ENCODE results near the gene EPN3. TPM values are rescaled to one million over a fixed set of nuclear protein-coding genes. Genes with fewer than 3 reads are reported as not detected.
A peak's percentile ranks its signal among the peaks of the same experiment; 100 is the strongest.

EPN3 gene
- polyA plus RNA-seq, 1 donor: 3.3 TPM

GRCh38 chr17:50549256-50549941, 16.9 kb downstream of the EPN3 start:
- WGBS (ENCODE audit: insufficient coverage, low lambda C conversion rate): no CpG with 5 or more reads among the region's 19 CpGs
- no peak overlapping the region for H3K4me3 ChIP-seq (ENCODE audit: low read length)
- H3K27ac ChIP-seq (ENCODE audit: low read length): no peak overlapping the region
- peaks cover 35% of the 10 kb centered on the region for H3K36me3 ChIP-seq (ENCODE audit: control insufficient read depth, insufficient read depth, low read length)
- no peaks in the 10 kb centered on the region for H3K27me3 ChIP-seq (ENCODE audit: control insufficient read depth, insufficient read depth, low read length)
- H3K4me1 ChIP-seq (ENCODE audit: control insufficient read depth, insufficient read depth, low read length): peaks cover 14% of the 10 kb centered on the region
- no peak for DNase-seq
- H3K9me3 ChIP-seq (ENCODE audit: control insufficient read depth, low read depth, low read length): no peaks in the 10 kb centered on the region

- H3K36me3 ChIP-seq (ENCODE audit: control insufficient read depth, insufficient read depth, low read length): peaks cover 35% of the 10 kb centered on the region
- peaks cover 14% of the 10 kb centered on the region for H3K4me1 ChIP-seq (ENCODE audit: control insufficient read depth, insufficient read depth, low read length)
- no peak for DNase-seq
- no peak overlapping the region for H3K27ac ChIP-seq (ENCODE audit: low read length)
- H3K9me3 ChIP-seq (ENCODE audit: control insufficient read depth, low read depth, low read length): no peaks in the 10 kb centered on the region
- no peaks in the 10 kb centered on the region for H3K27me3 ChIP-seq (ENCODE audit: control insufficient read depth, insufficient read depth, low read length)
- WGBS (ENCODE audit: insufficient coverage, low lambda C conversion rate): no CpG with 5 or more reads among the region's 11 CpGs
- H3K4me3 ChIP-seq (ENCODE audit: low read length): no peak overlapping the region
Observed at GRCh38 chr17:50549969-50550368, 17.4 kb downstream of the EPN3 start.

GRCh38 chr17:50550661-50551432, 18.3 kb downstream of the EPN3 start:
- peaks cover 14% of the 10 kb centered on the region for H3K4me1 ChIP-seq (ENCODE audit: control insufficient read depth, insufficient read depth, low read length)
- no CpG with 5 or more reads among the region's 32 CpGs for WGBS (ENCODE audit: insufficient coverage, low lambda C conversion rate)
- no peak overlapping the region for H3K27ac ChIP-seq (ENCODE audit: low read length)
- peak; percentile 81 to 88 for DNase-seq
- peaks cover 43% of the 10 kb centered on the region for H3K36me3 ChIP-seq (ENCODE audit: control insufficient read depth, insufficient read depth, low read length)
- H3K4me3 ChIP-seq (ENCODE audit: low read length): no peak overlapping the region
- no peaks in the 10 kb centered on the region for H3K9me3 ChIP-seq (ENCODE audit: control insufficient read depth, low read depth, low read length)
- no peaks in the 10 kb centered on the region for H3K27me3 ChIP-seq (ENCODE audit: control insufficient read depth, insufficient read depth, low read length)

DNA sequence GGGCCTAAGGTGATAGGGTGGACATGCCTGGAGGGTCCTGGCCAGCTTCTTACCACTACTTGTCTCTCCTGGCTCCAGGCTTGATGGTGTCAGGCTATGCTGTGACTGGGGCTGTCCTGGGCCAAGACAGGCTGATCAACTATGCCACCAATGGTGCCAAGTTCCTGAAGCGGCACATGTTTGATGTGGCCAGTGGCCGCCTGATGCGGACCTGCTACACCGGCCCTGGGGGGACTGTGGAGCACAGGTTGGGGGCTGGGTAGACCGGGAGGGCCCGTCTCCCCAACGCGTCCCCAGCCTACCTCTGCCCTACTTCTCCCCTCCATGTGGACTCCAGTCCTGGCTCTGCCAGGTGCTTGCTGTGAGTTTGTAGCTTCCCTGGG, 18.9 kb downstream of the EPN3 start:
- no peak overlapping the region for H3K4me3 ChIP-seq (ENCODE audit: low read length)
- no peaks in the 10 kb centered on the region for H3K9me3 ChIP-seq (ENCODE audit: control insufficient read depth, low read depth, low read length)
- no peak for DNase-seq
- H3K36me3 ChIP-seq (ENCODE audit: control insufficient read depth, insufficient read depth, low read length): peaks cover 44% of the 10 kb centered on the region
- WGBS (ENCODE audit: insufficient coverage, low lambda C conversion rate): no CpG with 5 or more reads among the region's 8 CpGs
- H3K27me3 ChIP-seq (ENCODE audit: control insufficient read depth, insufficient read depth, low read length): no peaks in the 10 kb centered on the region
- H3K27ac ChIP-seq (ENCODE audit: low read length): no peak overlapping the region
- peaks cover 14% of the 10 kb centered on the region for H3K4me1 ChIP-seq (ENCODE audit: control insufficient read depth, insufficient read depth, low read length)

DNA sequence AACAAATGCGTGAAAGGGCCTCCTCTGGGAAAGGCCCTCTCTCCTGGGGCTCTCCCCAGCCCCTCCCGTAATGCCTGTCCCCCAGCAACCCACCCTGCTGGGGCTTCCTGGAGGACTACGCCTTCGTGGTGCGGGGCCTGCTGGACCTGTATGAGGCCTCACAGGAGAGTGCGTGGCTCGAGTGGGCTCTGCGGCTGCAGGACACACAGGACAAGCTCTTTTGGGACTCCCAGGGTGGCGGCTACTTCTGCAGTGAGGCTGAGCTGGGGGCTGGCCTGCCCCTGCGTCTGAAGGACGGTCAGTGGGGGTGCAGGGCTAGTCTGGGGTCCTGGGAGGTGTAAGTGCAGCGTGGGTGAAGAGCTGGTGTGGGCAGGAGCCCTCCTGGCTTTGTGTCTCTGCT, 19.3 kb downstream of the EPN3 start:
- Histone ChIP-seq H3K27ac (ENCODE audit: low read length) (no peak overlapping the region), H3K36me3 (ENCODE audit: control insufficient read depth, insufficient read depth, low read length) (peaks cover 44% of the 10 kb centered on the region), H3K4me1 (ENCODE audit: control insufficient read depth, insufficient read depth, low read length) (peaks cover 14% of the 10 kb centered on the region), H3K4me3 (ENCODE audit: low read length) (no peak overlapping the region), H3K9me3 (ENCODE audit: control insufficient read depth, low read depth, low read length) (no peaks in the 10 kb centered on the region), H3K27me3 (ENCODE audit: control insufficient read depth, insufficient read depth, low read length) (no peaks in the 10 kb centered on the region)
- WGBS (ENCODE audit: insufficient coverage, low lambda C conversion rate): no CpG with 5 or more reads among the region's 12 CpGs
- no peak for DNase-seq

GRCh38 chr17:50554201-50554600, 21.7 kb downstream of the EPN3 start:
- no peak for DNase-seq
- Histone ChIP-seq H3K4me1 (ENCODE audit: control insufficient read depth, insufficient read depth, low read length) (peaks cover 10% of the 10 kb centered on the region), H3K36me3 (ENCODE audit: control insufficient read depth, insufficient read depth, low read length) (peaks cover 41% of the 10 kb centered on the region), H3K27me3 (ENCODE audit: control insufficient read depth, insufficient read depth, low read length) (peaks cover 18% of the 10 kb centered on the region), H3K27ac (ENCODE audit: low read length) (no peak overlapping the region), H3K4me3 (ENCODE audit: low read length) (no peak overlapping the region), H3K9me3 (ENCODE audit: control insufficient read depth, low read depth, low read length) (peaks cover 4% of the 10 kb centered on the region)
- WGBS (ENCODE audit: insufficient coverage, low lambda C conversion rate): no CpG with 5 or more reads among the region's 17 CpGs

- WGBS (ENCODE audit: insufficient coverage, low lambda C conversion rate): no CpG with 5 or more reads among the region's 5 CpGs
- H3K27me3 ChIP-seq (ENCODE audit: control insufficient read depth, insufficient read depth, low read length): peaks cover 40% of the 10 kb centered on the region
- H3K4me3 ChIP-seq (ENCODE audit: low read length): no peak overlapping the region
- peaks cover 18% of the 10 kb centered on the region for H3K36me3 ChIP-seq (ENCODE audit: control insufficient read depth, insufficient read depth, low read length)
- H3K4me1 ChIP-seq (ENCODE audit: control insufficient read depth, insufficient read depth, low read length): peaks cover 19% of the 10 kb centered on the region
- no peak for DNase-seq
- peaks cover 6% of the 10 kb centered on the region for H3K9me3 ChIP-seq (ENCODE audit: control insufficient read depth, low read depth, low read length)
- H3K27ac ChIP-seq (ENCODE audit: low read length): no peak overlapping the region
Observed at GRCh38 chr17:50556803-50557202, 24.3 kb downstream of the EPN3 start.

DNA sequence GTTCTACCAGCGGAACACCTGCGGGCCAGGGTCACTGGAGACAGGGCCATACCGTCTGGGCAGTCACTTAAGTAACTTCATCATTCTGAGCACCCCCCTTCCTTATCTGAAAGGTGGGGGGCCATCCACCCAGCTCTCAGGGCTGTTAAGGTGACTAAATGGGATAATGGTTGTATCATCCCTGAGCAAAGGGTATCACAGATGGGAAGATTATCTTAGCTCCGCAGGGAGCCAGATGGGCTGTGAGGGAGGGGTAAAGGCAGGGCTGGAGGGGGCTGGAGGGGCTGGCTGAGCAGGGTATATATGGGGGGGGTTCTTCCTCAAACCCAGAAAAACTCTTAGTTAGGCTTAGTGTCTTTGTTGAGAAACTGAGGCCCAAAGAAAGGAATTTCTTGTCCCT, 25.1 kb downstream of the EPN3 start:
- DNase-seq: no peak
- Histone ChIP-seq H3K4me3 (ENCODE audit: low read length) (no peak overlapping the region), H3K9me3 (ENCODE audit: control insufficient read depth, low read depth, low read length) (peaks cover 6% of the 10 kb centered on the region), H3K27me3 (ENCODE audit: control insufficient read depth, insufficient read depth, low read length) (peaks cover 49% of the 10 kb centered on the region), H3K27ac (ENCODE audit: low read length) (no peak overlapping the region), H3K36me3 (ENCODE audit: control insufficient read depth, insufficient read depth, low read length) (peaks cover 15% of the 10 kb centered on the region), H3K4me1 (ENCODE audit: control insufficient read depth, insufficient read depth, low read length) (peaks cover 23% of the 10 kb centered on the region)
- WGBS (ENCODE audit: insufficient coverage, low lambda C conversion rate): no CpG with 5 or more reads among the region's 4 CpGs

- no CpG with 5 or more reads among the region's 4 CpGs for WGBS (ENCODE audit: insufficient coverage, low lambda C conversion rate)
- Histone ChIP-seq H3K27me3 (ENCODE audit: control insufficient read depth, insufficient read depth, low read length) (peaks cover 53% of the 10 kb centered on the region), H3K9me3 (ENCODE audit: control insufficient read depth, low read depth, low read length) (peaks cover 6% of the 10 kb centered on the region), H3K36me3 (ENCODE audit: control insufficient read depth, insufficient read depth, low read length) (peaks cover 13% of the 10 kb centered on the region), H3K4me3 (ENCODE audit: low read length) (no peak overlapping the region), H3K4me1 (ENCODE audit: control insufficient read depth, insufficient read depth, low read length) (peaks cover 23% of the 10 kb centered on the region), H3K27ac (ENCODE audit: low read length) (no peak overlapping the region)
- DNase-seq: no peak
Observed at GRCh38 chr17:50558091-50558490, 25.6 kb downstream of the EPN3 start.

- Histone ChIP-seq H3K27ac (ENCODE audit: low read length) (no peak overlapping the region), H3K27me3 (ENCODE audit: control insufficient read depth, insufficient read depth, low read length) (peaks cover 58% of the 10 kb centered on the region), H3K36me3 (ENCODE audit: control insufficient read depth, insufficient read depth, low read length) (peaks cover 11% of the 10 kb centered on the region), H3K4me3 (ENCODE audit: low read length) (peak overlapping the region; percentile 43), H3K9me3 (ENCODE audit: control insufficient read depth, low read depth, low read length) (peaks cover 6% of the 10 kb centered on the region), H3K4me1 (ENCODE audit: control insufficient read depth, insufficient read depth, low read length) (peaks cover 23% of the 10 kb centered on the region)
- DNase-seq: no peak
- WGBS (ENCODE audit: insufficient coverage, low lambda C conversion rate): no CpG with 5 or more reads among the region's 18 CpGs
Observed at GRCh38 chr17:50558581-50558940, 26.0 kb downstream of the EPN3 start.

All from large intestine (tissue), 3 donors.